Skeletal muscle satellite cell (primary cell): Measurements from ENCODE around the gene CTNS.
"Not testable (repeated sequence)": the region's sequence is repeated elsewhere in the genome, so short reads cannot be mapped to it uniquely, and the experiment has no call there.

Experiments
- H3K27me3 ChIP-seq: 2 replicates; pipeline ENCODE4 v1.7.0; 2013; ENCODE audit warnings: low read length; ENCODE audit not compliant: control insufficient read depth, insufficient read depth
- H3K36me3 ChIP-seq: 2 replicates; pipeline ENCODE4 v1.7.0; 2013; ENCODE audit warnings: mild to moderate bottlenecking, control low read depth, low read length; ENCODE audit not compliant: insufficient read depth
- H3K4me1 ChIP-seq: 2 replicates; pipeline ENCODE4 v1.7.0; 2013; ENCODE audit warnings: low read length; ENCODE audit not compliant: control insufficient read depth, insufficient read depth
- H3K4me2 ChIP-seq: 2 replicates; pipeline ENCODE4 v1.7.0; 2013; ENCODE audit warnings: mild to moderate bottlenecking, low read length
- H3K4me3 ChIP-seq: 2 replicates; pipeline ENCODE4 v1.7.0; 2013; ENCODE audit warnings: low read length
- H3K9ac ChIP-seq: 2 replicates; pipeline ENCODE4 v1.7.0; 2013; ENCODE audit warnings: mild to moderate bottlenecking, low read depth, low read length, moderate library complexity
- H3K9me3 ChIP-seq: replicated peaks from 2 replicates; pipeline ENCODE4 v1.7.0; 2013; ENCODE audit warnings: mild to moderate bottlenecking, control low read depth, low read length

Gene CTNS

DNA sequence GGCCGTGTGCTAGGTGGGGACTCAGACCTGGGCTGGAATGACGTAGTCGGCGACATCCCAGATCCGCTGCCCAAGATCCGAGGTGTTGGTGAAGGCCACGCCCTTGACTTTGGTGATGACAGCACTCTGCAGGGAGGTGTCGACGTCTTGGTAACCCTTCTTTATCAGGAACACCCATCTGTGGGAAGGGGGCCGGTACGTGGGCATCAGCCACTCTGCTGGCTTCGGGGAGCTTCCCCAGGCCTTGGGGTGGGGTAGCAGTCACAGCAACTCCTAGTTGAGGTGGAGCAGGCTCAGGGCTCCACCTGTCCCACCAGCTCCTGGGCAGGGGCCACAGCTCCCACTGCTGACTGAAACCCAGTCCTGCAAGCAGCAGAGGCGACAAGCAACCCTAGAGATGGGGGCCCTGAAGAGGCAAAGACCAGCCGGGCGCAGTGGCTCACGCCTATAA, 55.1 kb downstream of the CTNS start:
- H3K4me3 ChIP-seq = no peak overlapping the region
- H3K27me3 ChIP-seq = no peaks in the 10 kb centered on the region
- no peak overlapping the region for H3K9ac ChIP-seq
- H3K36me3 ChIP-seq = no peaks in the 10 kb centered on the region
- no peaks in the 10 kb centered on the region for H3K9me3 ChIP-seq
- peaks cover 18% of the 10 kb centered on the region for H3K4me1 ChIP-seq
- H3K4me2 ChIP-seq = no peak overlapping the region

- Histone ChIP-seq H3K27me3 (no peaks in the 10 kb centered on the region), H3K9ac (no peak overlapping the region), H3K4me1 (peaks cover 20% of the 10 kb centered on the region), H3K4me2 (no peak overlapping the region), H3K9me3 (no peaks in the 10 kb centered on the region), H3K36me3 (no peaks in the 10 kb centered on the region), H3K4me3 (no peak overlapping the region)
Measured at GRCh38 chr17:3692346-3692745, 55.8 kb downstream of the CTNS start.

- no peaks in the 10 kb centered on the region for H3K27me3 ChIP-seq
- H3K9ac ChIP-seq = no peak overlapping the region
- H3K9me3 ChIP-seq = peaks cover 2% of the 10 kb centered on the region
- no peak overlapping the region for H3K4me2 ChIP-seq
- peaks cover 20% of the 10 kb centered on the region for H3K4me1 ChIP-seq
- no peak overlapping the region for H3K4me3 ChIP-seq
- H3K36me3 ChIP-seq = no peaks in the 10 kb centered on the region
Measured at GRCh38 chr17:3693141-3693540, 56.6 kb downstream of the CTNS start.

DNA sequence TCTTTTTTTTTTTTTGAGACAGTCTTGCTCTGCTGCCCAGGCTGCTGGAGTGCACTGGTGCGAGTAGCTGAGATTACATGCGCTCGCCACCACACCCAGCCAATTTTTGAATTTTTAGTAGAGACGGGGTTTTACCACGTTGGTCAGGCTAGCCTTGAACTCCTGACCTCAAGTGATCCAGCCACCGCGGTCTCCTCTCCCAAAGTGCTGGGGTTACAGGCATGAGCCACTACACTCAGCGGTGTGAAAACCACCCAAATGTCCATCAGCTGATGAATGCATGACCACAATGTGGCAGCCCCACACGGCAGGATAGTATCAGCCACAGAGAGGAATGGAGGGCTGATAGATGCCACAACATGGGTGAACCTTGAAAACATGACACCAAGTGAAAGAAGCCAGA, 57.3 kb downstream of the CTNS start:
- no peaks in the 10 kb centered on the region for H3K36me3 ChIP-seq
- H3K27me3 ChIP-seq = no peaks in the 10 kb centered on the region

DNA sequence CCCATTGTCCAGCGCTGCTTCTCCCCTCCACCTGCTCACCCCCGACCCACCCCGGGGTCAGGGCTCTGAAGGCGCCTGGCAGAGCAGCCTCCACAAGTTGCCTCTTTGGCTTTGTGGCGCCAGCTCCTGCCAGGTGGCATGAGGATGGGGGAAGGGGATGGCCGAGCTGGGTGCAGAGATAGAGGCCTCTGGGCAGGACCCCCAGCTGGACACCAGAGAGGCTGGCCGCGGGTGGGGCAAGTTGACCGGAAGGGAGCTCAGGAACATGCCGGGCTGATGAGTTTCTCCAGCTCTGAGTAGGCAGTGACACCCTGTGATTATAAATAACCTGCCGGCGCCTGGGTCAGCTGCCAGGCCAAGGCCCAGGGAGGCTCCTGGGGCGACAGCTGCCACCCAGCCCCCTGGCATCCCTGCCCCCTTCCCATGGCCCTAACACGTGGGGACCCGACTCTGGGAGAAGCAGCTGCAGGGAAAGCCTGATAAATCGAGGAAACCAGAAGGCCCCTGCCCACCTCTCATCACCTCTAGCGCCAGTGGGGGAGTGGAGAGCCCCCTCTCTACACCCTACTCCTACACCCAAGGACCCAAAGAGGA, 58.7 kb downstream of the CTNS start:
- Histone ChIP-seq H3K9ac (peak overlapping the region; percentile 69), H3K27me3 (no peaks in the 10 kb centered on the region), H3K4me1 (peaks cover 20% of the 10 kb centered on the region)

More for the DNA sequence above, 57.3 kb downstream of the CTNS start:
- peaks cover 20% of the 10 kb centered on the region for H3K4me1 ChIP-seq
- H3K4me2 ChIP-seq = no peak overlapping the region
- peaks cover 3% of the 10 kb centered on the region for H3K9me3 ChIP-seq
- no peak overlapping the region for H3K9ac ChIP-seq
- no peak overlapping the region for H3K4me3 ChIP-seq

GRCh38 chr17:3695723-3696411, 59.3 kb downstream of the CTNS start, which contains the start of gene P2RX5:
Gene P2RX5, minus strand, starts transcription at chr17:3696155. Its CDS starts 150 bp downstream, at chr17:3696005.
- peaks cover 3% of the 10 kb centered on the region for H3K9me3 ChIP-seq
- H3K4me3 ChIP-seq = peak within 1 kb of the TSS; percentile 86
- H3K4me2 ChIP-seq = peak within 1 kb of the TSS; percentile 100
- peak within 1 kb of the TSS; percentile 69 for H3K9ac ChIP-seq
- H3K36me3 ChIP-seq = no peaks in the 10 kb centered on the region
- no peaks in the 10 kb centered on the region for H3K27me3 ChIP-seq
- H3K4me1 ChIP-seq = peaks cover 20% of the 10 kb centered on the region

More for the DNA sequence above, 58.7 kb downstream of the CTNS start:
- Histone ChIP-seq H3K9me3 (peaks cover 3% of the 10 kb centered on the region), H3K4me3 (peak overlapping the region; percentile 86), H3K36me3 (no peaks in the 10 kb centered on the region), H3K4me2 (peak overlapping the region; percentile 100)

- no peaks in the 10 kb centered on the region for H3K27me3 ChIP-seq
Measured at GRCh38 chr17:3697103-3697476, 60.5 kb downstream of the CTNS start.

DNA sequence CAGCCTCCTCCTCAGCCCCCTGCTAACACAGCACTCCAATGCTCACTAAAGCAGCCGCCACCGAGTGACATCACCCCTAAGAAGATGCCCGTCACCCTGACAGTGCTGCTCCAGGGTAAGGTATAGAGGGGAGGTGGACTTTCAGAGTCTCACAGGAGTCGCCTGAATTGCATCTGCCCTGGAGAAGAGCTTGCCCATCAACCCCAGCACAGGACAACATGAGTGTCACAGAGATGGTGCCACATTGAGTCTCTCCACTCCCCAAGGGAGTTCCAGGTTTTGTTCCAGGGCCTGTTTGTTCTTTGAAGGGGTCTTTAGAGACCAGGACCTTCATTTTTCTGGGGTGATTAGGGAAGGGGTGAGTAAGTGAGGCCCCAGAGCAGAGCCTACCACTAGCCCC, 61.6 kb downstream of the CTNS start:
- Histone ChIP-seq H3K36me3 (no peaks in the 10 kb centered on the region), H3K9ac (no peak overlapping the region), H3K27me3 (no peaks in the 10 kb centered on the region), H3K4me3 (no peak overlapping the region), H3K4me2 (no peak overlapping the region), H3K4me1 (peaks cover 20% of the 10 kb centered on the region), H3K9me3 (peaks cover 3% of the 10 kb centered on the region)

More at GRCh38 chr17:3697103-3697476, 60.5 kb downstream of the CTNS start:
- Histone ChIP-seq H3K9ac (no peak overlapping the region), H3K9me3 (peaks cover 3% of the 10 kb centered on the region), H3K4me3 (no peak overlapping the region), H3K4me1 (peaks cover 20% of the 10 kb centered on the region), H3K4me2 (no peak overlapping the region), H3K36me3 (no peaks in the 10 kb centered on the region)

- Histone ChIP-seq H3K4me3 (no peak overlapping the region), H3K4me2 (no peak overlapping the region)
Measured at GRCh38 chr17:3699951-3700350, 63.4 kb downstream of the CTNS start.

DNA sequence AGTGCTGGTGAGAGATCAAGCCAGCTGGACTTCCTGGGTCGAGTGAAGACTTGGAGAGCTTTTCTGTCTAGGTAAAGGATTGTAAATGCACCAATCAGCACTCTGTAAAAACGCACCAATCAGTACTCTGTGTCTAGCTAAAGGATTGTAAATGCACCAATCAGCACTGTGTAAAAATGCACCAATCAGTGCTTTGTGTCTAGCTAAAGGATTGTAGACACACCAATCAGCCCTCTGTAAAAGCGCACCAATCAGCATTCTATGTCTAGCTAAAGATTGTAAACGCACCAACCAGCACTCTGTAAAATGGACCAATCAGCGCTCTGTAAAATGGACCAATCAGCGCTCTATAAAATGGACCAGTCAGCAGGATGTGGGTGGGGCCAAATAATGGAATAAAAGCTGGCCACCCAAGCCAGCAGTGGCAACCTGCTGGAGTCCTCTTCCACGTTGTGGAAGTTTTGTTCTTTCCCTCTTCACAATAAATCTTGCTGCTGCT, 65.5 kb downstream of the CTNS start:
- not testable (repeated sequence) for H3K36me3 ChIP-seq, H3K9me3 ChIP-seq, H3K4me3 ChIP-seq, H3K4me2 ChIP-seq, H3K4me1 ChIP-seq, H3K27me3 ChIP-seq, H3K9ac ChIP-seq

More at GRCh38 chr17:3699951-3700350, 63.4 kb downstream of the CTNS start:
- Histone ChIP-seq H3K9me3 (peaks cover 3% of the 10 kb centered on the region), H3K9ac (no peak overlapping the region), H3K36me3 (no peaks in the 10 kb centered on the region), H3K4me1 (peaks cover 13% of the 10 kb centered on the region), H3K27me3 (no peaks in the 10 kb centered on the region)

DNA sequence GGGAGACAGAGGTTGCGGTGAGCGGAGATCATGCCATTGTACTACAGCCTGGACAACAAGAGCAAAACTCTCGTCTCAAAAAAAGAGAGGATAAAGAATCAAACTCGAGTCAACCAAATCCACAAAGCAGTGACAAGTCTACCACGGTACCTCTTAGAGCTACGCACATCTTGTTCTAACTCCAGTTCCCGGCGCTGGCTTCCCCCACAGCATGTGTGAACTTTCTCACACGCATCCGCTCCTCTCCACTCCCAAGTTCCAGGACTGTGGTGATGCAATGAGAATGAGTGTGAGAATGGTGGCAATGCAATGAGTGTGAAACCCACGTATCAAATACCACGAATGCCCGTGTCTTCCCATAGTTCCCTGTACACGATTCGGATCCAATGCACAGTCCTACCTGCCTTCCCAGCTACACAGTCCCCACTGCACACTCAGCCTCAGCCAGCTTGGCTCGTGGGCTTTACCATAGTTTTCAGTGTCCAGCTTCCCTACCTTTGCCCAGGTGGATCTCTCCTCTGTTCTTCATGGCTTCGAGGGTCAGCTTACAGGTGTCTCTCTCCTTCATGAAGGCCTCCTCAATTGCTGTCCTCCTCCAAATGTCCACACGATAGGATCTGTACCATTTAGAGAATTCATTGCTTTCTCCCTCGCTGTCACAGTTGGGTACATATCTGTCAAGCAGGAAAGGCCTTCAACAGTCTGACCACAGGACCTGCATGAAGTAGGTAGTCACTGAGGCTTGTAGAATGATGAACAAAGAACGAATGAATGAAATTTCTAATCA, 68.6 kb downstream of the CTNS start:
- Histone ChIP-seq H3K9me3 (no peaks in the 10 kb centered on the region), H3K36me3 (no peaks in the 10 kb centered on the region), H3K4me1 (no peaks in the 10 kb centered on the region), H3K4me2 (no peak overlapping the region), H3K27me3 (no peaks in the 10 kb centered on the region), H3K9ac (no peak overlapping the region), H3K4me3 (no peak overlapping the region)
